ENCODE data around the gene ZCCHC7. TPM values are rescaled to one million over a fixed set of nuclear protein-coding genes. Genes with fewer than 3 reads are reported as not detected.
"Not testable (repeated sequence)": the region's sequence is repeated elsewhere in the genome, so short reads cannot be mapped to it uniquely, and the experiment has no call there.

ZCCHC7 gene
- polyA plus RNA-seq, 3 donors = 20.3 to 28.3 (median 21.8) TPM

- DNase-seq (ENCODE audit: extremely low read depth in 1 of 11, low read depth in 9 of 11, low spot score in 4 of 11) = no peak
These were observed 36.5 kb downstream of the ZCCHC7 start for GRCh38 chr9:37156781-37157356.

GRCh38 chr9:37157726-37158377, 37.5 kb downstream of the ZCCHC7 start:
- DNase-seq (ENCODE audit: extremely low read depth in 1 of 11, low read depth in 9 of 11, low spot score in 4 of 11) = no peak

- DNase-seq (ENCODE audit: extremely low read depth in 1 of 11, low read depth in 9 of 11, low spot score in 4 of 11) = no peak
These were observed 42.9 kb downstream of the ZCCHC7 start for GRCh38 chr9:37163299-37163698.

- not testable (repeated sequence) for DNase-seq (ENCODE audit: extremely low read depth in 1 of 11, low read depth in 9 of 11, low spot score in 4 of 11)
These were observed 44.0 kb downstream of the ZCCHC7 start for GRCh38 chr9:37164335-37164734.

- DNase-seq (ENCODE audit: extremely low read depth in 1 of 11, low read depth in 9 of 11, low spot score in 4 of 11) = no peak
These were observed 45.3 kb downstream of the ZCCHC7 start for GRCh38 chr9:37165644-37166043.

- DNase-seq (ENCODE audit: extremely low read depth in 1 of 11, low read depth in 9 of 11, low spot score in 4 of 11) = no peak
These were observed 47.2 kb downstream of the ZCCHC7 start for GRCh38 chr9:37167456-37168047.

- no peak for DNase-seq (ENCODE audit: extremely low read depth in 1 of 11, low read depth in 9 of 11, low spot score in 4 of 11)
These were observed 52.2 kb downstream of the ZCCHC7 start for GRCh38 chr9:37172557-37172956.

- DNase-seq (ENCODE audit: extremely low read depth in 1 of 11, low read depth in 9 of 11, low spot score in 4 of 11) = no peak
These were observed 53.9 kb downstream of the ZCCHC7 start for GRCh38 chr9:37174247-37174646.

- no peak for DNase-seq (ENCODE audit: extremely low read depth in 1 of 11, low read depth in 9 of 11, low spot score in 4 of 11)
These were observed 58.4 kb downstream of the ZCCHC7 start for GRCh38 chr9:37178742-37179141.

- DNase-seq (ENCODE audit: extremely low read depth in 1 of 11, low read depth in 9 of 11, low spot score in 4 of 11) = no peak
These were observed 59.2 kb downstream of the ZCCHC7 start for GRCh38 chr9:37179576-37179975.

GRCh38 chr9:37180138-37180537, 59.8 kb downstream of the ZCCHC7 start:
- no peak for DNase-seq (ENCODE audit: extremely low read depth in 1 of 11, low read depth in 9 of 11, low spot score in 4 of 11)

- DNase-seq (ENCODE audit: extremely low read depth in 1 of 11, low read depth in 9 of 11, low spot score in 4 of 11) = no peak
These were observed 62.3 kb downstream of the ZCCHC7 start for GRCh38 chr9:37182718-37183117.

- DNase-seq (ENCODE audit: extremely low read depth in 1 of 11, low read depth in 9 of 11, low spot score in 4 of 11) = no peak
These were observed 64.8 kb downstream of the ZCCHC7 start for GRCh38 chr9:37184905-37185867.

GRCh38 chr9:37187292-37187691, 66.9 kb downstream of the ZCCHC7 start:
- DNase-seq (ENCODE audit: extremely low read depth in 1 of 11, low read depth in 9 of 11, low spot score in 4 of 11) = no peak

GRCh38 chr9:37187713-37188439, 67.5 kb downstream of the ZCCHC7 start:
- DNase-seq (ENCODE audit: extremely low read depth in 1 of 11, low read depth in 9 of 11, low spot score in 4 of 11) = no peak

- not testable (repeated sequence) for DNase-seq (ENCODE audit: extremely low read depth in 1 of 11, low read depth in 9 of 11, low spot score in 4 of 11)
These were observed 70.4 kb downstream of the ZCCHC7 start for GRCh38 chr9:37190739-37191138.

- DNase-seq (ENCODE audit: extremely low read depth in 1 of 11, low read depth in 9 of 11, low spot score in 4 of 11) = no peak
These were observed 71.2 kb downstream of the ZCCHC7 start for GRCh38 chr9:37191403-37192089.

GRCh38 chr9:37192803-37193202, 72.4 kb downstream of the ZCCHC7 start:
- no peak for DNase-seq (ENCODE audit: extremely low read depth in 1 of 11, low read depth in 9 of 11, low spot score in 4 of 11)

Data from renal cortex interstitium (tissue), 11 donors.